ENCODE measurements around the gene SOX6. TPM values are rescaled to one million over a fixed set of nuclear protein-coding genes. Genes with fewer than 3 reads are reported as not detected.

SOX6 gene
- total RNA-seq, 6 donors from 2014 or later = 2.9 to 21.0 (median 4.9) TPM

DNA sequence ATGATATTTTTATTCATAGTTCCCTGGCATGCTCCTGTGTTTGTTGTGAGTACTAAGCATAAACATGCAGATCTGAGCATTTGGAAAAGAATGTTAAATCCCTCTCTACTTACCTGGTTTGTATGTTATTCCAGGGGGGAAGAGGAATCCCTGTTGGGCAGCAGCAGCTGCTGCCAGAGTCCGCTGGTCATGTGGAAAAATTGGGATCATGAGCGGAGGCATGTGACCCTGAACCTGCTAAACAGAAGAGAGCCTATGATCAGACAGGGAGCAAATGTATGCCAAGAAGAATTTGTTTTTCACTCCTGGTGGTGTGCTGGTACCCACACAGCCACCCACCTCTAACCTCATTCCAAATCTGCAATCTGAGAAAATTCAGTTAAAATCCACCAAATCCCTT is 244.7 kb downstream of the SOX6 start:
- Histone ChIP-seq H3K27me3 (no peaks in the 10 kb centered on the region), H3K9me3 (no peaks in the 10 kb centered on the region), H3K4me3 (no peak overlapping the region), H3K27ac (no peak overlapping the region), H3K4me1 (no peaks in the 10 kb centered on the region), H3K36me3 (no peaks in the 10 kb centered on the region)
- no peak for DNase-seq
- 95 to 96% methylated on average over 2 of the region's 2 CpGs for WGBS, 2 donors
- ATAC-seq (ENCODE audit: low FRiP score in 2 of 2) = no peak
- TF ChIP-seq CTCF (IDR thresholded peaks at IDR 0.05) (no peak), EP300 (IDR thresholded peaks at IDR 0.05) (no peak), POLR2A (IDR thresholded peaks at IDR 0.05) (no peak), POLR2AphosphoS5 (IDR thresholded peaks at IDR 0.05) (no peak)

- H3K36me3 ChIP-seq = no peaks in the 10 kb centered on the region
- DNase-seq (no peak), ATAC-seq (ENCODE audit: low FRiP score in 2 of 2) (no peak)
- WGBS, 2 donors = 67 to 73% methylated on average over 2 of the region's 2 CpGs
- TF ChIP-seq POLR2A (IDR thresholded peaks at IDR 0.05) (no peak), CTCF (IDR thresholded peaks at IDR 0.05) (no peak), EP300 (IDR thresholded peaks at IDR 0.05) (no peak), POLR2AphosphoS5 (IDR thresholded peaks at IDR 0.05) (no peak)
- no peaks in the 10 kb centered on the region for H3K4me1 ChIP-seq
- no peak overlapping the region for H3K27ac ChIP-seq
- H3K9me3 ChIP-seq = no peaks in the 10 kb centered on the region
- H3K27me3 ChIP-seq = no peaks in the 10 kb centered on the region
- no peak overlapping the region for H3K4me3 ChIP-seq
Observed at GRCh38 chr11:16110886-16111285, 245.5 kb downstream of the SOX6 start.

- no peak overlapping the region for H3K4me3 ChIP-seq
- H3K27me3 ChIP-seq = no peaks in the 10 kb centered on the region
- DNase-seq (no peak), ATAC-seq (ENCODE audit: low FRiP score in 2 of 2) (no peak)
- no peaks in the 10 kb centered on the region for H3K9me3 ChIP-seq
- WGBS, 2 donors = 78 to 84% methylated on average over 2 of the region's 2 CpGs
- no peaks in the 10 kb centered on the region for H3K36me3 ChIP-seq
- TF ChIP-seq POLR2AphosphoS5 (IDR thresholded peaks at IDR 0.05) (no peak), POLR2A (IDR thresholded peaks at IDR 0.05) (no peak), EP300 (IDR thresholded peaks at IDR 0.05) (no peak), CTCF (IDR thresholded peaks at IDR 0.05) (no peak)
- H3K27ac ChIP-seq = no peak overlapping the region
- H3K4me1 ChIP-seq = no peaks in the 10 kb centered on the region
Observed at GRCh38 chr11:16099343-16099900, 256.9 kb downstream of the SOX6 start.

GRCh38 chr11:16098526-16099205 is 257.7 kb downstream of the SOX6 start:
- H3K36me3 ChIP-seq = no peaks in the 10 kb centered on the region
- 78 to 82% methylated on average over 3 of the region's 3 CpGs for WGBS, 2 donors
- DNase-seq = no peak

More at GRCh38 chr11:16098526-16099205, 257.7 kb downstream of the SOX6 start:
- ATAC-seq (ENCODE audit: low FRiP score in 2 of 2) = no peak
- Histone ChIP-seq H3K27ac (no peak overlapping the region), H3K4me1 (no peaks in the 10 kb centered on the region), H3K9me3 (no peaks in the 10 kb centered on the region), H3K4me3 (no peak overlapping the region), H3K27me3 (no peaks in the 10 kb centered on the region)
- no peak for TF ChIP-seq CTCF (IDR thresholded peaks at IDR 0.05)
